ENCODE results near the gene CALCOCO1.

GRCh38 chr12:53743266-53744129 is 16.2 kb upstream of the CALCOCO1 start:
- peak; percentile 97 for TF ChIP-seq CTCF (IDR thresholded peaks at IDR 0.05; ENCODE audit: low read depth, low read length, poor library complexity, severe bottlenecking)
- no peak for TF ChIP-seq EZH2phosphoT487 (IDR thresholded peaks at IDR 0.05; ENCODE audit: borderline replicate concordance, low read length)
